Loucy (cell line): ENCODE measurements around the gene MAP3K8.

Source experiments
- CTCF ChIP-seq: fragments of 200-600 bp; sonication (generic); conservative IDR thresholded peaks from 2 replicates; pipeline ENCODE4 v1.5.1; 2014; ENCODE audit warnings: mild to moderate bottlenecking, antibody characterized with exemption, low read length
- EZH2phosphoT487 ChIP-seq: fragments of 200-600 bp; IDR thresholded peaks from 2 replicates; pipeline ENCODE4 v1.6.1; 2018; ENCODE audit warnings: antibody characterized with exemption, mild to moderate bottlenecking, moderate library complexity, borderline replicate concordance

GRCh38 chr10:30494558-30494957 lies 60.6 kb downstream of the MAP3K8 start:
- TF ChIP-seq CTCF (no peak), EZH2phosphoT487 (no peak)
